Naive thymus-derived CD4-positive, alpha-beta T cell (primary cell): ENCODE results near the gene CCDC57. TPM values are rescaled to one million over a fixed set of nuclear protein-coding genes. Genes with fewer than 3 reads are reported as not detected.

Experiments used
- ATAC-seq: fragments of 150-1000 bp; cut with Tn5 transposase; 2 replicates; pipeline ENCODE4 v1.10.0; 2021; ENCODE audit warnings: mild to moderate bottlenecking, moderate library complexity
- CTCF ChIA-PET: fragments of 350-600 bp; sonication (Branson Sonifier 250); formaldehyde crosslinking; loops from one replicate; lab custom pipeline; 2021; ENCODE audit warnings: antibody characterized with exemption; lab: Charles Lee
- POLR2A ChIA-PET: fragments of 350-600 bp; sonication (Branson Sonifier 250); formaldehyde crosslinking; loops from one replicate; lab custom pipeline; 2021; ENCODE audit warnings: antibody characterized with exemption, inconsistent platforms; lab: Charles Lee
- DNase-seq, 9 donors: peaks; one replicate each; pipeline versions ENCODE4 v3.0.0 to v3.0.0-alpha.2; 2020 to 2022; ENCODE audit warnings: mixed read lengths in 1 of 9
- H3K27ac ChIP-seq: one replicate; pipeline ENCODE4 v1.7.0; 2013; ENCODE audit warnings: mild to moderate bottlenecking, low read depth, low read length, moderate library complexity
- H3K27me3 ChIP-seq, 2 donors: one replicate each; pipeline ENCODE4 v1.7.0; 2013; ENCODE audit warnings: low read length in 2 of 2, mild to moderate bottlenecking in 2 of 2, moderate library complexity in 2 of 2; ENCODE audit not compliant: control insufficient read depth in 2 of 2, insufficient read depth in 2 of 2
- H3K36me3 ChIP-seq, 3 experiments: 1 replicate in 2 of 3; 2 replicates in 1 of 3; pipeline ENCODE4 v1.7.0; 2013; ENCODE audit warnings: low read length in 3 of 3, mild to moderate bottlenecking in 3 of 3, moderate library complexity in 1 of 3; ENCODE audit not compliant: insufficient read depth in 3 of 3, control insufficient read depth in 2 of 3
- H3K4me1 ChIP-seq, 2 donors: one replicate each; pipeline ENCODE4 v1.7.0; 2013; ENCODE audit warnings: low read length in 2 of 2, mild to moderate bottlenecking in 2 of 2, moderate library complexity in 1 of 2; ENCODE audit not compliant: control insufficient read depth in 2 of 2, insufficient read depth in 2 of 2
- H3K4me3 ChIP-seq: 2 replicates; pipeline ENCODE4 v1.7.0; 2013; ENCODE audit warnings: mild to moderate bottlenecking, low read length
- H3K9me3 ChIP-seq, 3 experiments: 1 replicate in 2 of 3; 2 replicates in 1 of 3; pipeline ENCODE4 v1.7.0; 2013; ENCODE audit warnings: low read length in 3 of 3; ENCODE audit not compliant: control insufficient read depth in 2 of 3
- H3K27ac Mint-ChIP-seq, 9 donors: one replicate each; pipeline ENCODE4 v1.8.0; 2020 to 2022; ENCODE audit warnings: mixed read lengths in 9 of 9, mild to moderate bottlenecking in 8 of 9, moderate library complexity in 5 of 9, inconsistent platforms in 2 of 9
- H3K27me3 Mint-ChIP-seq, 5 donors: one replicate each; pipeline ENCODE4 v1.8.0; 2021 to 2022; ENCODE audit warnings: mixed read lengths in 5 of 5, mild to moderate bottlenecking in 1 of 5
- H3K36me3 Mint-ChIP-seq, 5 donors: one replicate each; pipeline ENCODE4 v1.8.0; 2020 to 2022; ENCODE audit warnings: mixed read lengths in 5 of 5, mild to moderate bottlenecking in 3 of 5, inconsistent platforms in 1 of 5
- H3K4me1 Mint-ChIP-seq, 7 donors: one replicate each; pipeline ENCODE4 v1.8.0; 2020 to 2022; ENCODE audit warnings: mixed read lengths in 7 of 7, mild to moderate bottlenecking in 3 of 7, inconsistent platforms in 1 of 7
- H3K4me3 Mint-ChIP-seq, 10 donors: one replicate each; pipeline ENCODE4 v1.8.0; 2020 to 2022; ENCODE audit warnings: mild to moderate bottlenecking in 10 of 10, mixed read lengths in 10 of 10, moderate library complexity in 6 of 10, inconsistent platforms in 2 of 10
- H3K9me3 Mint-ChIP-seq, 11 donors: one replicate each; pipeline ENCODE4 v1.8.0; 2020 to 2022; ENCODE audit warnings: mixed read lengths in 11 of 11, mild to moderate bottlenecking in 4 of 11, inconsistent platforms in 1 of 11, moderate library complexity in 1 of 11
- intact Hi-C, 2 donors: fragments of 100-400 bp; cut with micrococcal nuclease; formaldehyde crosslinking; loops; one replicate each; pipeline ENCODE4 v1.15.1; 2023
- polyA plus RNA-seq, 2 donors: library from polyadenylated mRNA; unstranded; fragments of 300-500 nt; fragmentation: Illumina TruSeq; gene quantifications; one replicate each; pipeline ENCODE4 v1.2.3, GENCODE V29; 2021
- total RNA-seq, 6 experiments: library from RNA in 5 of 6; stranded (reverse) in 5 of 6; gene quantifications; 1 replicate in 5 of 6; 2 replicates in 1 of 6; pipeline ENCODE4 v1.2.3 and lab custom pipeline; 2021 to 2026

Gene CCDC57
- total and polyA plus RNA-seq, 7 experiments from 2014 or later: 32.1 to 127 (median 92.1) TPM

- DNase-seq (no peak), ATAC-seq (no peak)
- ChIA-PET CTCF (no interaction called here), POLR2A (no interaction called here)
- H3K9me3 ChIP-seq: no peaks in the 10 kb centered on the region
- H3K27me3 Mint-ChIP-seq: no peaks in the 10 kb centered on the region
- H3K9me3 Mint-ChIP-seq: no peaks in the 10 kb centered on the region
- H3K27ac ChIP-seq: no peak overlapping the region
- H3K27ac Mint-ChIP-seq: no peak overlapping the region
- no peaks in the 10 kb centered on the region for H3K27me3 ChIP-seq
- H3K36me3 Mint-ChIP-seq: peaks cover 0 to 14% (median 0%) of the 10 kb centered on the region in 5 donors
- H3K4me3 ChIP-seq: no peak overlapping the region
- peaks cover 0 to 82% (median 4%) of the 10 kb centered on the region in 3 experiments for H3K36me3 ChIP-seq
- no peaks in the 10 kb centered on the region for H3K4me1 Mint-ChIP-seq
- intact Hi-C loops: no loop called here
- H3K4me1 ChIP-seq: no peaks in the 10 kb centered on the region
- H3K4me3 Mint-ChIP-seq: no peak overlapping the region
These were observed 131.1 kb downstream of the CCDC57 start for GRCh38 chr17:82081546-82081945.

DNA sequence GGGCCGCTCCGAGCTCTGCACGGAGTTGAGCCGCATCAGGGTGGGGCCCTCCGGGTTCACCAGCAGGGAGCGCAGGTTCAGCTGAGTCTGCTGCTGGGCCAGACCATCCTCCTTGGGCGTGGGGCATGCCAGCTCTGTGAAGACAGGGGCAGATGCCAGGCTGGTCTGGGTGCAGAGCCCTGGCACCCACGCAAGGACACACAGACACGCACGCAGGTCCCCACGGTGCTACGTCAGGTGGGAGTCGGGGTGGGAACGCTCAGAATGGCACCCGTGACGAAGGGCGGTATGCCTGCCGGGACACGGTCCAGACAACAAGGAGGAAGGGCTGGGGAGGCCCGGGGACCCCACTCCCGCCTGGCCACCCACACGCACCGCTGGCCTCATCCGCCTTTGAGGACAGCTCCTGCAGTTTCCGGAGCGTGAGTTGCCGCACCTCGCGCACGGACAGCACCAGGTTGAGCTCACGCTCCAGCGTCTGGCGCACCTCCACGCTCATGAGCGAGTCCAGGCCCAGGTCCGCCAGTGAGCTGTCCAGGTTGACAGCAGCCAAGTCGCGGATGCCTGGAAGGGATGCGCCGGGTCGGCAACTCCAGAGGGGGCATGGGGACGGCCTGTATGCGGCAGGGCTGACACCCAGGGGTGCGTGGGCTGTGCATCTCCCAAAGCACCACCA lies 131.7 kb downstream of the CCDC57 start:
- no peaks in the 10 kb centered on the region for H3K27me3 ChIP-seq
- H3K36me3 ChIP-seq: peaks cover 0 to 76% (median 4%) of the 10 kb centered on the region in 3 experiments
- no peak overlapping the region for H3K4me3 Mint-ChIP-seq
- ChIA-PET CTCF (no interaction called here), POLR2A (no interaction called here)
- no peak overlapping the region for H3K27ac ChIP-seq
- no peak for DNase-seq
- no peaks in the 10 kb centered on the region for H3K9me3 ChIP-seq
- peaks cover 0 to 14% (median 0%) of the 10 kb centered on the region in 5 donors for H3K36me3 Mint-ChIP-seq
- H3K4me1 ChIP-seq: no peaks in the 10 kb centered on the region
- no peaks in the 10 kb centered on the region for H3K27me3 Mint-ChIP-seq
- intact Hi-C loops: no loop called here
- H3K27ac Mint-ChIP-seq: no peak overlapping the region
- no peaks in the 10 kb centered on the region for H3K4me1 Mint-ChIP-seq
- ATAC-seq: no peak
- no peak overlapping the region for H3K4me3 ChIP-seq
- H3K9me3 Mint-ChIP-seq: no peaks in the 10 kb centered on the region

DNA sequence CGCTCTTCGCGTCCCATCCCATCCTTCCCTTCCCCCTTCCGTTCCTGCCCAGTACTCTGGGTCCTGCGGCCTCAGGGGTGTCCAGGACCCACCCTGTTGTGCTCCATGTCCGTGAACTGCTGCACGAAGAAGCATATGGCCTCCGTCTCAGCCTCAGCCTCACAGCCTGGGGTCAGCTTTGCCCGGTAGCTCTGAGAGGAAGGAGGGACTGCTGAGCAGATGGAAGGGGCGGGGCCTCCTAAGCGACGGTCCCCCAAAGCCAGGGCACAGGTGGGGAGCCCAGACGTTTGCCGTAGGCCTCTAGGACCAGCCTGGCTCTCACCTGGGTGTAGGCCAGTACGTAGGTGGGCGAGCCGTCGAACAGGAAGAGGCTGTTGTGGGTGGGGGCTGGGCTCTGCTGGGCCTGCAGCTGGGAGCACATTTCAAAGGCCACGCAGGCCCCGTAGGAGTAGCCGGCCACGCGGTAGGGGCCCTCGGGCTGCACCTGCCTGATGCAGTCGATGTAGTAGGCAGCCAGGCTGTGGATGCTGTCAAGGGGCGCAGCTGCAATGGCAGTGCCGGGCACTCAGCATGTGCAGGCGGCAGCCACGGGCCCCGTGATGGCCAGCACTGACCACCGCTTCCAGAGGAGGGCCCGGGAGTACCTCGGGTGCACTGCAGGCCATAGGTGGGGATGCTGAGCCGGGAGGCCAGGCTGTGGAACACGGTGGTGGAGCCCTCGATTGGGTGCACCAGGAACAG lies 132.4 kb downstream of the CCDC57 start:
- H3K4me1 Mint-ChIP-seq: no peaks in the 10 kb centered on the region
- ChIA-PET POLR2A (no interaction called here), CTCF (no interaction called here)
- Histone ChIP-seq H3K9me3 (no peaks in the 10 kb centered on the region), H3K4me3 (no peak overlapping the region), H3K27ac (no peak overlapping the region), H3K36me3 (peaks cover 0 to 68% (median 4%) of the 10 kb centered on the region in 3 experiments), H3K27me3 (no peaks in the 10 kb centered on the region), H3K4me1 (no peaks in the 10 kb centered on the region)
- H3K36me3 Mint-ChIP-seq: peaks cover 0 to 14% (median 0%) of the 10 kb centered on the region in 5 donors
- no peak for ATAC-seq
- no peak for DNase-seq
- H3K9me3 Mint-ChIP-seq: no peaks in the 10 kb centered on the region
- H3K27ac Mint-ChIP-seq: no peak overlapping the region
- intact Hi-C loops: no loop called here
- H3K4me3 Mint-ChIP-seq: no peak overlapping the region
- no peaks in the 10 kb centered on the region for H3K27me3 Mint-ChIP-seq

- DNase-seq (no peak), ATAC-seq (no peak)
- no peak overlapping the region for H3K4me3 ChIP-seq
- H3K27ac Mint-ChIP-seq: no peak overlapping the region
- POLR2A ChIA-PET: no interaction called here
- H3K27me3 ChIP-seq: no peaks in the 10 kb centered on the region
- peaks cover 0 to 58% (median 4%) of the 10 kb centered on the region in 3 experiments for H3K36me3 ChIP-seq
- H3K9me3 ChIP-seq: no peaks in the 10 kb centered on the region
- intact Hi-C loops: no loop called here
- H3K4me1 Mint-ChIP-seq: no peaks in the 10 kb centered on the region
- H3K9me3 Mint-ChIP-seq: no peaks in the 10 kb centered on the region
- CTCF ChIA-PET: no interaction called here
- no peaks in the 10 kb centered on the region for H3K4me1 ChIP-seq
- H3K36me3 Mint-ChIP-seq: peaks cover 0 to 14% (median 0%) of the 10 kb centered on the region in 5 donors
- H3K27me3 Mint-ChIP-seq: no peaks in the 10 kb centered on the region
- no peak overlapping the region for H3K4me3 Mint-ChIP-seq
- no peak overlapping the region for H3K27ac ChIP-seq
These were observed 133.5 kb downstream of the CCDC57 start for GRCh38 chr17:82079001-82079677.

DNA sequence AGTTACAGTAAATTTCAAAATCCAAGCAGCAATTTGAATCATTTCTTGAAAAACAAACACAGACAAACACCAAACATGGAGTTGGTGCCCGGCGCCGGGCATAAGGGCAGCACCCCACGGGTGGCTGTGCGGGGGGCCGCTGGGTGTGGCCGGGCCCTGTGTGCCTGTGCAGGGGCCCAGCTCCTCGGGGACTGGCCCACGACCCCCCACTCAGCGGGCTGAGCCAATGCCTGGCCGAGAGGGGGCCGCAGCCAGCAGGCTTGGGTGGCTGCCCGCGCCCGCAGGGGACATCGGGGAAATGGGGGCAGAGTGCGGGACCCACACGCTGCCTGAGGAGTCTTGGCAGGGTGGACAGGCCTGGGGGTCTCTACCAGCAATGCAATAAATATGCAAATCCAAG lies 134.2 kb downstream of the CCDC57 start:
- no peaks in the 10 kb centered on the region for H3K4me1 ChIP-seq
- peaks cover 0 to 51% (median 4%) of the 10 kb centered on the region in 3 experiments for H3K36me3 ChIP-seq
- no peak for ATAC-seq
- no peaks in the 10 kb centered on the region for H3K9me3 Mint-ChIP-seq
- H3K27ac ChIP-seq: no peak overlapping the region
- no peak overlapping the region for H3K4me3 ChIP-seq
- no peaks in the 10 kb centered on the region for H3K27me3 ChIP-seq
- ChIA-PET POLR2A (no interaction called here), CTCF (no interaction called here)
- H3K27me3 Mint-ChIP-seq: no peaks in the 10 kb centered on the region
- intact Hi-C loops: no loop called here
- no peak overlapping the region for H3K4me3 Mint-ChIP-seq
- no peak overlapping the region for H3K27ac Mint-ChIP-seq
- peaks cover 0 to 12% (median 0%) of the 10 kb centered on the region in 5 donors for H3K36me3 Mint-ChIP-seq
- no peaks in the 10 kb centered on the region for H3K4me1 Mint-ChIP-seq
- H3K9me3 ChIP-seq: no peaks in the 10 kb centered on the region
- DNase-seq: no peak

DNA sequence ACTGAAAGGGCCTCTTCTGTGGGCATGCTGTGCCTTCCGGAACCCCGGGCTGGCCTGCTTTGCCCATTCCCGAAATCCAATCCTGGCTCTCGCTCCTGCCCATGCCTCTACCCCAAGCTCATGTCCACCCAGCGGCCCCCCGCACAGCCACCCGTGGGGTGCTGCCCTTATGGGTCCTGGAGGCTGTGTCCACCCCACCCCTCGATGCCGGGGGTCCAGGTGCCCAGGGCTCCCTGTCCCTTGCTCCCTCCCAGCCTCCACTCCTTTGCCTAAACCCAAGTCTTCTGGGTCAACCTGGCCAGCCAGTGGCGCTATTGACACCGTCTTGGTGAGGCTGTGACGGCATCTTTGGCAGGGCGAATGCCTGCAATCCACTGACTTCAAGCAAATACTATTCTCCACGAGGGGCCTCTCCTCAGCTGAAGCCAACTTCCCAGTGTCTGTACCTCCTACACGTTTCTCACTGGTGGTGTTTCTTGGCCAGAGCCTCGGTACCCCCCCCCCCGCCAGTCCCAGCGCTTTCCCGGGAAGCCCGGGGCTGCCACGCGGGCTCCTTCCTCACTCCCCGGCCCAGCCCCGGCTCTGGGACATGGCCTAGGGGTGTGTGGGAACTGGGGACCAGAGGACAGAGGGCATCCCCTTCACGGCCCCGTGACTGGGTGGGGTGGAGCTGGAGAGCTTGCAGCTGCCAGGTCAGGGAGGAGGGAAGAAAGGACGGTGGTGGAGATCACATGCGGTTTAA lies 134.9 kb downstream of the CCDC57 start:
- no peak overlapping the region for H3K27ac Mint-ChIP-seq
- H3K36me3 Mint-ChIP-seq: peaks cover 0 to 8% (median 0%) of the 10 kb centered on the region in 5 donors
- POLR2A ChIA-PET: no interaction called here

More for the DNA sequence above, 134.9 kb downstream of the CCDC57 start:
- Histone ChIP-seq H3K27ac (no peak overlapping the region), H3K36me3 (peaks cover 0 to 44% (median 4%) of the 10 kb centered on the region in 3 experiments), H3K4me1 (no peaks in the 10 kb centered on the region), H3K27me3 (no peaks in the 10 kb centered on the region), H3K4me3 (no peak overlapping the region), H3K9me3 (no peaks in the 10 kb centered on the region)
- ATAC-seq (no peak), DNase-seq (no peak)
- Mint-ChIP-seq H3K4me1 (no peaks in the 10 kb centered on the region), H3K27me3 (peaks cover 0 to 4% (median 0%) of the 10 kb centered on the region in 5 donors), H3K4me3 (no peak overlapping the region), H3K9me3 (no peaks in the 10 kb centered on the region)
- CTCF ChIA-PET: no interaction called here
- intact Hi-C loops: no loop called here
